GM21390 (cell line): ENCODE measurements around the gene TRUB2.

Source experiments
- ATAC-seq: cut with Tn5 transposase; IDR thresholded peaks from one replicate; pipeline ENCODE4 v1.9.1; 2021; ENCODE audit not compliant: unreplicated experiment

The TRUB2 gene

GRCh38 chr9:128271112-128271511 is 51.1 kb downstream of the TRUB2 start:
- no peak for ATAC-seq

DNA sequence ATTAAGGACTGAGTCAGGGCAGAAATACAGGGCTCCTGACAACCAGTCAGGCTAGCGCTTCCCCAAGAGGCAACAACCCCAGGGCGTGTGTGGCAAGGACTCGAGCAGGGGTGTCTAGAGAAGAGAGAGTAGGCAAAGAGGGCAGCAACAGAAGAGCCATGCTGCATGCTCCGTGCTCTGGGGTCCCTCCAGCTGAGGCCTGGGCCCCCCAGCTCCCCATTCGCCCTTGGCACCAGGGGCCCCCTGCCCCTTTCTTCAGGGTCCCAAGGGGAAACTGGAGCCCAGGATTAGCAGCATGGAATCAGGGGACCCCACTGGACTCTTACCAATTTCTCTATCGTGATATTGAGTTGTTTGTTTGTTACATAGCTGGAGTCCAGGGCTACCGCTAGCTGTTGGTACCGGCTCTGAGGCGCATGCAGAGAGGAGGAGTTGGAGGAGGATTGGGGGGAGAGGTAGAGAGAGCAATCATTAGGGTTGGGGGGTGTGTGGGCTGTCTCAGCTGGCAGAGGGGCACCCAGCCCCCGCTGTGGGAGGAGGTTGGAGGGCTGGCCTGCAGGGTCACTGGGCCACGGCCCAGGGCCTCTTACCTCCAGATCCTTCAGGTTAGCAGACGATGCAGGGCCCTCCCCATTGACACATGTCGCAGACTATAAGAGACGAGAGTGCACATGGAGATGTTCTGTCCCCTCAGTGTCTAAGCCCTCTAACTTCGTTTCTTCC is 55.2 kb downstream of the TRUB2 start:
- ATAC-seq, result no peak

- ATAC-seq, result no peak
Observed at GRCh38 chr9:128265348-128265847, 56.8 kb downstream of the TRUB2 start.

DNA sequence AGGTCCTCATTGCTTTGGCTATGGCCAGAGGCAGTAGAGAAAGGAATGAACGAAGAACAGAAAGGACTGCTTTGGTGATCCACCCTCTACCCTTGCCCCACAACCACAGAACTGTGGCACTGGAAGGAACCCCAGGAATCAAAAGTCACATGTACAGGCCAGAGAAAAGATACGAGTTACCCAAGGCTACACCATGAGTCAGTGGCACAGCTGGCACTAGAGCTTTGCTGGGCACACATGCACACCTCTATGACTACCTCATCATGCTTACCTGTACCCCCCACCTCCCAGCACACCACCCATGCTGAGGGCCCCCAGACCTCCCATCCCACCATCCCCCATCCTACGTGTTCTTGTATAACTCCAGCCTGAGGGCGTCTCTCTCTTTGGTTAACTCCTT is 59.6 kb downstream of the TRUB2 start:
- no peak for ATAC-seq

DNA sequence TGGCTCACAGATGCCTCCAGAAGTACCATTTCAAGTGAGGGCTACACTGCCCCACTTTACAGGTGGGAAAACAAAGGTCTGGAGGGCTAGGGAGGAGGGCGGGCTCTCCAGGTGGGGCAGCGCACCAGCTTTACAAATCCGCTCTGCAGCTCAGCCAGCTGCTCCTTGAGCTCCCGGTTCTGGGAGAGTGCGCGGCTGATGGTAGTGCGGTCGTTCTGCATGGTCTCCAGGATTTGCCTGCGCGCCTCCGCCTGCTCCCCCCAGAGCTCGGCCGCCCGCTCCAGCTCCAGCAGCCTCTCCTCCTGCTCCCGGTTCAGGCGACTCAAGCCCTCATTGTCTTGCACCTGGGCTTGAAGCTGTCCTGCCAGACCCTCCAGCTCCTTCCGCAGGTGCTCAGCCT is 61.9 kb downstream of the TRUB2 start:
- no peak for ATAC-seq

DNA sequence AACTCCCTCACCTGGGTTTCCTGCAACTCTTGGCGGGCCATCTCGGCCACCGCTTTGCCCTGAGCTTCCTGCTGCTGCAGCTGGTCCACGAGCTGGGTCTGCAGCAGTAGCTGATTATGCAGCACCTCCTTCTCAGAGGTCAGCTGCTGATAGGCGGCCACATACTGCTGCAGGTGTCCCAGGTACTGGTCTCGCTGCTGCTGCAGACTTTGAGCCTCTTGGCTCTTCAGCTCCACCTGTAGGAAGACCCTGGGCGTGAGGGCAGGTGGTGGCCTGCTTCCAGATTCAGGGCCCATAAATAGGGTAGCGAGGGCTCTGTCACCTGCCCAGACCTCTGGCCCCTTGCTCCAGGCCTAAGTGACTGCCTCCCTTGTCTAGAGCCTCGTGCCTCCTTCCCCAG is 63.1 kb downstream of the TRUB2 start:
- ATAC-seq, result no peak

DNA sequence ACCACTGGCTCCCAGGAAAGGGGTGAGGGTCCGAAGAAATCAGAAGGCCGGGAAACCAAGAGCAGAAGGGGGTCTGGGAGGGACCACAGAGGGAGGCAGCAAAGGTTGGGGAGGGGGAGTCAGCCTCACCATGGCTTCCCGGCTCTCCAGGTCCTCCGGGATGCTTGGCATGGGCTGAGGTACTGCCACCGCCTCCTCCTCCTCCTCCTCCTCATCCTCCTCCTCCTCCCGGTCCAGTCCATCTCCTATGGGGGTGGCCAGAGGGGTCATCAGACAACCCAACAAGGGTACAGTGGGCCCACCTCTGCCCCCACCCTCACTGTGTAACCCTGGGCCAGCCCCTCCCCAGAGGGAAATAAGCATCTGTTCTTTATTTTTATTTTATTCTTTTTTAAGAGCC is 63.9 kb downstream of the TRUB2 start:
- ATAC-seq, result no peak

GRCh38 chr9:128257907-128258306 is 64.3 kb downstream of the TRUB2 start:
- no peak for ATAC-seq

GRCh38 chr9:128257086-128257825 is 65.0 kb downstream of the TRUB2 start:
- no peak for ATAC-seq
